HL-60 (cell line): ENCODE measurements around the gene TK2.

Experiments
- GABPA ChIP-seq: IDR thresholded peaks from 2 replicates; pipeline ENCODE4 v1.6.1; 2012; ENCODE audit warnings: low read depth
- POLR2AphosphoS5 ChIP-seq: IDR thresholded peaks from 2 replicates; pipeline ENCODE4 v1.6.1; 2012; ENCODE audit warnings: low read depth
- SPI1 ChIP-seq: IDR thresholded peaks from 2 replicates; pipeline ENCODE4 v1.6.1; 2012; ENCODE audit warnings: low read depth, mild to moderate bottlenecking, borderline replicate concordance
- TF ChIP-seq, protein P1 (sequence below): IDR thresholded peaks from one replicate; pipeline ENCODE4 v1.5.1; 2011; ENCODE audit warnings: low read length, control low read depth, inconsistent platforms; ENCODE audit not compliant: insufficient read depth

DNA sequence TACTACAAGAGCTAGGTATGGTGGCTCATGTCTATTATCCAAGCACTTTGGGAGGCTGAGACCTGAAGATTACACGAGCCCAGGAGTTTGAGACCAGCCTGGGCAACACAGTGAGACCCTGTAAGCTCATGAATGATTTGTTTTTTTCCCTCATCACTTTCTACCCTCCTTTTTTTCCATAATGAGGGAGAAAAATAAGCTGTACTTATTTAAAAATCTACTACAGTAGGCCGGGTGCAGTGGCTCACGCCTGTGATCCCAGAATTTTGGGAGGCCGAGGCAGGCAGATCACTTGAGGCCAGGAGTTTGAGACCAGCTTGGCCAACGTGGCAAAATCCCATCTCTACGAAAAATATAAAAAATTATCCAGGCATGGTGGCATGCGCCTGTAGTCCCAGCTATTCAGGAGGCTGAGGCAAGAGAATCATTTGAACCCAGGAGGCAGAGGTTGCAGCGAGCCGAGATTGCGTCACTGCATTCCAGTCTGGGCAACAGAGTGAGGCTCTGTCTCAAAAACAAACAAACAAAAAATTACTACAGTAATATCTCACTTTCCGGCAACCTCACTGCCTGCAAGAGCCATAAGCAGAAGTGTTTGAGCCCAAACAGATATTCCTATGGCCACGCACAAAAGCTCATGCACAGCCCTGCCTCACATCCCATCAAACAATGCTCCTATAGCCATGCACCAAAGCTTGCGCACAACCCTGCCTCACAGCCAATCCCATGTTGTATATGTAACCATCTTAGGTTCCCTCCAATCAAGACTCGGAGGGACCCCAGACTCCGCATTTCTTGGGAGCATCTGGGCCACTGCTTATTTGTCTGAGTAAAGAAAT is 37.4 kb downstream of the TK2 start:
- TF ChIP-seq, protein P1, sequence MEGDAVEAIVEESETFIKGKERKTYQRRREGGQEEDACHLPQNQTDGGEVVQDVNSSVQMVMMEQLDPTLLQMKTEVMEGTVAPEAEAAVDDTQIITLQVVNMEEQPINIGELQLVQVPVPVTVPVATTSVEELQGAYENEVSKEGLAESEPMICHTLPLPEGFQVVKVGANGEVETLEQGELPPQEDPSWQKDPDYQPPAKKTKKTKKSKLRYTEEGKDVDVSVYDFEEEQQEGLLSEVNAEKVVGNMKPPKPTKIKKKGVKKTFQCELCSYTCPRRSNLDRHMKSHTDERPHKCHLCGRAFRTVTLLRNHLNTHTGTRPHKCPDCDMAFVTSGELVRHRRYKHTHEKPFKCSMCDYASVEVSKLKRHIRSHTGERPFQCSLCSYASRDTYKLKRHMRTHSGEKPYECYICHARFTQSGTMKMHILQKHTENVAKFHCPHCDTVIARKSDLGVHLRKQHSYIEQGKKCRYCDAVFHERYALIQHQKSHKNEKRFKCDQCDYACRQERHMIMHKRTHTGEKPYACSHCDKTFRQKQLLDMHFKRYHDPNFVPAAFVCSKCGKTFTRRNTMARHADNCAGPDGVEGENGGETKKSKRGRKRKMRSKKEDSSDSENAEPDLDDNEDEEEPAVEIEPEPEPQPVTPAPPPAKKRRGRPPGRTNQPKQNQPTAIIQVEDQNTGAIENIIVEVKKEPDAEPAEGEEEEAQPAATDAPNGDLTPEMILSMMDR, result no peak
- TF ChIP-seq SPI1 (no peak), GABPA (no peak), POLR2AphosphoS5 (no peak)
